Gastrocnemius medialis (tissue), 4 donors: ENCODE results near the gene ENTR1. TPM values are rescaled to one million over a fixed set of nuclear protein-coding genes. Genes with fewer than 3 reads are reported as not detected.

Source experiments
- ATAC-seq, 2 donors: fragments of 150-250 bp; one replicate each; pipeline ENCODE4 v1.9.1; 2016
- DNase-seq, 2 donors: peaks; one replicate each; pipeline ENCODE4 v3.0.0-alpha.2; 2019
- H3K27ac ChIP-seq, 4 donors: fragments of 200-600 bp; sonication (generic); 1 replicate in 1 of 4; 2 replicates in 3 of 4; pipeline ENCODE4 v1.5.1; 2016 to 2018; ENCODE audit warnings: mild to moderate bottlenecking in 2 of 4, moderate library complexity in 1 of 4
- H3K27me3 ChIP-seq, 3 donors: fragments of 200-600 bp; sonication (generic) in 2 of 3; 1 replicate in 1 of 3; 2 replicates in 2 of 3; pipeline versions ENCODE4 v1.5.1 to v1.6.0; 2016 to 2019; ENCODE audit warnings: mild to moderate bottlenecking in 1 of 3, moderate library complexity in 1 of 3
- H3K36me3 ChIP-seq, 2 donors: fragments of 200-600 bp; sonication (generic) in 1 of 2; one replicate each; pipeline ENCODE4 v1.5.1; 2017 to 2018
- H3K4me1 ChIP-seq, 2 donors: fragments of 200-600 bp; sonication (generic) in 1 of 2; one replicate each; pipeline ENCODE4 v1.5.1; 2016 to 2017; ENCODE audit warnings: mild to moderate bottlenecking in 2 of 2
- H3K4me3 ChIP-seq, 4 donors: fragments of 200-600 bp; sonication (generic) in 3 of 4; 1 replicate in 1 of 4; 2 replicates in 3 of 4; pipeline ENCODE4 v1.5.1; 2016 to 2019; ENCODE audit warnings: mild to moderate bottlenecking in 2 of 4
- H3K9me3 ChIP-seq, 3 donors: fragments of 200-600 bp; sonication (generic) in 2 of 3; 1 replicate in 1 of 3; 2 replicates in 2 of 3; pipeline ENCODE4 v1.5.1; 2016 to 2019
- CTCF ChIP-seq, 5 experiments: fragments of 450-650 bp in 3 of 5; fragments of 200-600 bp in 2 of 5; sonication (generic) in 2 of 5; IDR thresholded peaks in 4 of 5; conservative IDR thresholded peaks in 1 of 5; 1 replicate in 4 of 5; 2 replicates in 1 of 5; pipeline ENCODE4 v1.5.1; 2016 to 2019; ENCODE audit warnings: antibody characterized with exemption in 5 of 5, mild to moderate bottlenecking in 3 of 5, moderate library complexity in 3 of 5
- POLR2A ChIP-seq, 2 donors: fragments of 450-650 bp; IDR thresholded peaks; one replicate each; pipeline ENCODE4 v1.6.1; 2017; ENCODE audit warnings: antibody characterized with exemption in 2 of 2, mild to moderate bottlenecking in 2 of 2, moderate library complexity in 2 of 2
- in situ Hi-C, 4 donors: fragments of 200-750 bp; cut with MboI; loops; one replicate each; pipeline versions ENCODE4 v1.15.0 to v1.8.0; 2017; ENCODE audit warnings: low sequenced_read_pairs in 4 of 4
- intact Hi-C: fragments of 100-400 bp; cut with DNase I; formaldehyde crosslinking; loops from one replicate; pipeline ENCODE4 v1.15.1; 2023; ENCODE audit warnings: low total_unique reads
- total RNA-seq, 4 donors: library from RNA; depleted of rRNA; stranded (reverse); fragments of >200 nt; gene quantifications; one replicate each; pipeline versions ENCODE4 v1.1.0 to v1.2.3, GENCODE V29; 2016

Gene ENTR1
- total RNA-seq, 4 donors from 2014 or later, result 23.2 to 43.5 (median 36.5) TPM

DNA sequence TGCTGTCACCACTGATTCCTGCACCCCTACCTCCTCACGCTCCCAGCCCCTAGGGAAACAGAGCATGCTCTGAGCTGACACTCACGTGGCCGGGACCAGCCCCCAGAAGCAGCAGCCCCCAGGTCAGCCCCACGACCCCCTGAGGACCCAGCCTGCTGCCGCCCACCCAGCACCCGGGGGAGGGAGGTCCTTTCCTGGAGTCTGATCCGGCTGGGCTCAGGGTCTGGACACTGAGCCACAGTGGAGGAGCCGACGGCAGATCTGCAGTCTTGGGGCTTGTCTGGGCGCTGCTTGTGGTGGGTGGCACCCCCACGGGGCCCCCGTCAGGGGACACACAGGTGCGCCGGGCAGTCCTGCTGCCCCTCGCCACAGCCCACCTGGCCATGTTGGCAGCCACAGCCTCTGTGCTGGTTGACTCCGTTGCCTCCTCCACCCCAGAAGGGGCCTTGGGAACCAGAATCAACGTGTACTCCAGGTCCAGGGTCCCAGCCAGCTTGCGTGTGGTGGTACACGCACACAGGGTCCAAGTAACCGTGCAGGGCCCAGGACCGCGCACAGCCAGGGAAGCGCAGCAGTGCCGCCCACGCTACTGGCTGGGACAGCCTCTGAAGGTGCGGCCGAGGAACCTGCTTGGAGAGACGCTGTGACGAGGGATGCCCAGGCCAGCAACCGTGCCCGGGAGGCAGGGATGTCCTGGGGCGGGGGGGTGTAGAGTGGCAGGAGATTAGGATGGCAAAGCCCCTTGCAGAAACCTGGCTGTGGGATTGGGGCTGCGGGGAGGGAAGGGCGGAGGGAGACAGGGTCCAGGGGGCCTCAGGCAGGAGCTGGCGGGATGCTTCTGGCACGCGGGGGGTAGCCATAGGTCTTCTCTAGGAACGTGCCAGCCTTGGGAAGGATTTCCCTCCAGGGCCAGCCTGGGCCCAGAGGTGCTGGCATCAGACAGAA lies 50.4 kb downstream of the ENTR1 start:
- in situ Hi-C loops (no loop called here), intact Hi-C loops (loop anchor here (5.0 kb wide), 1 partner anchor 453 kb away; the partner anchor contains the start of gene CAMSAP1)
- no peak for ATAC-seq
- TF ChIP-seq POLR2A (IDR thresholded peaks at IDR 0.05), result no peak
- TF ChIP-seq CTCF (IDR thresholded peaks at IDR 0.05 in 4 of 5, conservative IDR thresholded peaks at IDR 0.05 in 1 of 5), result no peak
- Histone ChIP-seq H3K4me3 (no peak overlapping the region), H3K36me3 (no peaks in the 10 kb centered on the region), H3K4me1 (peaks cover 7 to 9% of the 10 kb centered on the region in 2 donors), H3K27ac (no peak overlapping the region), H3K27me3 (no peaks in the 10 kb centered on the region), H3K9me3 (no peaks in the 10 kb centered on the region)
- DNase-seq, result no peak

- DNase-seq (no peak), ATAC-seq (no peak)
- H3K4me3 ChIP-seq, result no peak overlapping the region
- no peak overlapping the region for H3K27ac ChIP-seq
- H3K27me3 ChIP-seq, result no peaks in the 10 kb centered on the region
- H3K9me3 ChIP-seq, result no peaks in the 10 kb centered on the region
- TF ChIP-seq CTCF (IDR thresholded peaks at IDR 0.05 in 4 of 5, conservative IDR thresholded peaks at IDR 0.05 in 1 of 5) (no peak), POLR2A (IDR thresholded peaks at IDR 0.05) (no peak)
- no peaks in the 10 kb centered on the region for H3K36me3 ChIP-seq
- intact Hi-C loops (no loop called here), in situ Hi-C loops (no loop called here)
- H3K4me1 ChIP-seq, result peaks cover 2 to 5% of the 10 kb centered on the region in 2 donors
Measured at GRCh38 chr9:136358888-136359287, 51.5 kb downstream of the ENTR1 start.

- Histone ChIP-seq H3K9me3 (no peaks in the 10 kb centered on the region), H3K27me3 (no peaks in the 10 kb centered on the region), H3K4me3 (no peak overlapping the region), H3K4me1 (peaks cover 0 to 4% of the 10 kb centered on the region in 2 donors), H3K27ac (no peak overlapping the region), H3K36me3 (no peaks in the 10 kb centered on the region)
- TF ChIP-seq POLR2A (IDR thresholded peaks at IDR 0.05) (no peak), CTCF (IDR thresholded peaks at IDR 0.05 in 4 of 5, conservative IDR thresholded peaks at IDR 0.05 in 1 of 5) (no peak)
- no peak for DNase-seq
- ATAC-seq, result no peak
- in situ Hi-C loops (no loop called here), intact Hi-C loops (no loop called here)
Measured at GRCh38 chr9:136358016-136358415, 52.4 kb downstream of the ENTR1 start.

- TF ChIP-seq POLR2A (IDR thresholded peaks at IDR 0.05), result no peak
- TF ChIP-seq CTCF (IDR thresholded peaks at IDR 0.05 in 4 of 5, conservative IDR thresholded peaks at IDR 0.05 in 1 of 5), result no peak
- Histone ChIP-seq H3K4me3 (no peak overlapping the region), H3K9me3 (no peaks in the 10 kb centered on the region), H3K27me3 (no peaks in the 10 kb centered on the region), H3K4me1 (no peaks in the 10 kb centered on the region), H3K27ac (no peak overlapping the region), H3K36me3 (no peaks in the 10 kb centered on the region)
- no peak for ATAC-seq
- in situ Hi-C loops (no loop called here), intact Hi-C loops (no loop called here)
- DNase-seq, result no peak
Measured at GRCh38 chr9:136357202-136357725, 53.1 kb downstream of the ENTR1 start.
